ENCODE data around the gene RUNX3.
"Not testable (repeated sequence)": the region's sequence is repeated elsewhere in the genome, so short reads cannot be mapped to it uniquely, and the experiment has no call there.

Gene RUNX3

GRCh38 chr1:24895511-24895910 lies 34.6 kb downstream of the RUNX3 start:
- DNase-seq (ENCODE audit: insufficient read length) (no peak), FAIRE-seq (no peak)
- TF ChIP-seq POLR2A (IDR thresholded peaks at IDR 0.05; ENCODE audit: low read depth, low read length) (no peak), POLR2AphosphoS5 (IDR thresholded peaks at IDR 0.05; ENCODE audit: low read depth, low read length) (no peak), TAF1 (IDR thresholded peaks at IDR 0.05; ENCODE audit: borderline replicate concordance, low read depth, low read length) (no peak)

- DNase-seq (ENCODE audit: insufficient read length) (no peak), FAIRE-seq (no peak)
- no peak for TF ChIP-seq POLR2A (IDR thresholded peaks at IDR 0.05; ENCODE audit: low read depth, low read length)
- TF ChIP-seq TAF1 (IDR thresholded peaks at IDR 0.05; ENCODE audit: borderline replicate concordance, low read depth, low read length) = no peak
- TF ChIP-seq POLR2AphosphoS5 (IDR thresholded peaks at IDR 0.05; ENCODE audit: low read depth, low read length) = no peak
Observed at GRCh38 chr1:24894002-24894401, 36.1 kb downstream of the RUNX3 start.

- TF ChIP-seq TAF1 (IDR thresholded peaks at IDR 0.05; ENCODE audit: borderline replicate concordance, low read depth, low read length) (no peak), POLR2A (IDR thresholded peaks at IDR 0.05; ENCODE audit: low read depth, low read length) (no peak), POLR2AphosphoS5 (IDR thresholded peaks at IDR 0.05; ENCODE audit: low read depth, low read length) (no peak)
- FAIRE-seq (no peak), DNase-seq (ENCODE audit: insufficient read length) (no peak)
Observed at GRCh38 chr1:24893431-24893830, 36.6 kb downstream of the RUNX3 start.

GRCh38 chr1:24892188-24893153 lies 37.6 kb downstream of the RUNX3 start:
- TF ChIP-seq TAF1 (IDR thresholded peaks at IDR 0.05; ENCODE audit: borderline replicate concordance, low read depth, low read length) (no peak), POLR2A (IDR thresholded peaks at IDR 0.05; ENCODE audit: low read depth, low read length) (no peak), POLR2AphosphoS5 (IDR thresholded peaks at IDR 0.05; ENCODE audit: low read depth, low read length) (no peak)
- no peak for DNase-seq (ENCODE audit: insufficient read length)
- FAIRE-seq = no peak

- not testable (repeated sequence) for FAIRE-seq; DNase-seq (ENCODE audit: insufficient read length)
Observed at GRCh38 chr1:24891367-24891766, 38.7 kb downstream of the RUNX3 start.

GRCh38 chr1:24890887-24891286 lies 39.2 kb downstream of the RUNX3 start:
- DNase-seq (ENCODE audit: insufficient read length) = no peak
- FAIRE-seq = no peak
- TF ChIP-seq TAF1 (IDR thresholded peaks at IDR 0.05; ENCODE audit: borderline replicate concordance, low read depth, low read length) = no peak
- TF ChIP-seq POLR2A (IDR thresholded peaks at IDR 0.05; ENCODE audit: low read depth, low read length) = no peak
- no peak for TF ChIP-seq POLR2AphosphoS5 (IDR thresholded peaks at IDR 0.05; ENCODE audit: low read depth, low read length)

- TF ChIP-seq POLR2AphosphoS5 (IDR thresholded peaks at IDR 0.05; ENCODE audit: low read depth, low read length) (no peak), TAF1 (IDR thresholded peaks at IDR 0.05; ENCODE audit: borderline replicate concordance, low read depth, low read length) (no peak), POLR2A (IDR thresholded peaks at IDR 0.05; ENCODE audit: low read depth, low read length) (no peak)
- FAIRE-seq (no peak), DNase-seq (ENCODE audit: insufficient read length) (no peak)
Observed at GRCh38 chr1:24888971-24889676, 41.0 kb downstream of the RUNX3 start.

- no peak for DNase-seq (ENCODE audit: insufficient read length)
- no peak for FAIRE-seq
- no peak for TF ChIP-seq TAF1 (IDR thresholded peaks at IDR 0.05; ENCODE audit: borderline replicate concordance, low read depth, low read length)
- TF ChIP-seq POLR2AphosphoS5 (IDR thresholded peaks at IDR 0.05; ENCODE audit: low read depth, low read length) = no peak
- TF ChIP-seq POLR2A (IDR thresholded peaks at IDR 0.05; ENCODE audit: low read depth, low read length) = no peak
Observed at GRCh38 chr1:24888061-24888970, 41.8 kb downstream of the RUNX3 start.

GRCh38 chr1:24886241-24886640 lies 43.8 kb downstream of the RUNX3 start:
- no peak for TF ChIP-seq TAF1 (IDR thresholded peaks at IDR 0.05; ENCODE audit: borderline replicate concordance, low read depth, low read length)
- TF ChIP-seq POLR2A (IDR thresholded peaks at IDR 0.05; ENCODE audit: low read depth, low read length) = no peak
- FAIRE-seq = no peak
- DNase-seq (ENCODE audit: insufficient read length) = no peak

GRCh38 chr1:24884751-24885150 lies 45.3 kb downstream of the RUNX3 start:
- no peak for TF ChIP-seq POLR2A (IDR thresholded peaks at IDR 0.05; ENCODE audit: low read depth, low read length)
- TF ChIP-seq POLR2AphosphoS5 (IDR thresholded peaks at IDR 0.05; ENCODE audit: low read depth, low read length) = no peak
- no peak for TF ChIP-seq TAF1 (IDR thresholded peaks at IDR 0.05; ENCODE audit: borderline replicate concordance, low read depth, low read length)
- FAIRE-seq (no peak), DNase-seq (ENCODE audit: insufficient read length) (no peak)

- no peak for TF ChIP-seq POLR2A (IDR thresholded peaks at IDR 0.05; ENCODE audit: low read depth, low read length)
- no peak for TF ChIP-seq TAF1 (IDR thresholded peaks at IDR 0.05; ENCODE audit: borderline replicate concordance, low read depth, low read length)
- no peak for TF ChIP-seq POLR2AphosphoS5 (IDR thresholded peaks at IDR 0.05; ENCODE audit: low read depth, low read length)
- FAIRE-seq = no peak
- no peak for DNase-seq (ENCODE audit: insufficient read length)
Observed at GRCh38 chr1:24881034-24881433, 49.0 kb downstream of the RUNX3 start.

All from GM12892 (cell line).